Stimulated activated CD4-positive, alpha-beta T cell treated with anti-CD3 and anti-CD28 coated beads, Interleukin-2, amount 100 ng/mL, for 4 hours (primary cell): ENCODE results near the gene SLC6A3.
A peak's percentile ranks its signal among the peaks of the same experiment; 100 is the strongest.

Experiments used
- DNase-seq: peaks from one replicate; pipeline ENCODE4 v3.0.0-alpha.2; 2020; ENCODE audit warnings: low read depth

SLC6A3 gene

GRCh38 chr5:1445313-1445688 is at the start of gene SLC6A3:
Gene SLC6A3, minus strand, starts transcription at chr5:1445440. Its CDS starts 2,243 bp downstream, at chr5:1443197.
- no peak for DNase-seq

DNA sequence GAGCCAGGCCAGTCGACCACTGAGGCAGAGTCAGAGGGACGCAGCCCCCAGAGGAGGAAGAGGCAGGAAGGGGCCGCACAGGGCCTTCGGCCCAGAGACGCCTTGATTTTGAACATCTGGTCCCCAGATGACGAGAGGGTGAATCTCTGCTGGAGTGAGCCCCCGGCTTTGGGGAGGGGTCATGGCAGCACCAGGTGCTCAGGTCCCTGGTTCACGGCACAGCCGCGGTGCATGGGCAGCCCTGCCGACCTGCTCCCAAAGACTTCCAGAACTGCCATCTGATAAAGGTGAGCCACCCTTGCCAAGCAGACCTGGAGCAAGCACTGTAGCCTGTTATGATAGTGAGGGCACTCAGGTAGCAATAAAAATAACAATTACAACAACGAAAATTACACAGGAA is 48.7 kb upstream of the SLC6A3 start:
- DNase-seq: no peak

DNA sequence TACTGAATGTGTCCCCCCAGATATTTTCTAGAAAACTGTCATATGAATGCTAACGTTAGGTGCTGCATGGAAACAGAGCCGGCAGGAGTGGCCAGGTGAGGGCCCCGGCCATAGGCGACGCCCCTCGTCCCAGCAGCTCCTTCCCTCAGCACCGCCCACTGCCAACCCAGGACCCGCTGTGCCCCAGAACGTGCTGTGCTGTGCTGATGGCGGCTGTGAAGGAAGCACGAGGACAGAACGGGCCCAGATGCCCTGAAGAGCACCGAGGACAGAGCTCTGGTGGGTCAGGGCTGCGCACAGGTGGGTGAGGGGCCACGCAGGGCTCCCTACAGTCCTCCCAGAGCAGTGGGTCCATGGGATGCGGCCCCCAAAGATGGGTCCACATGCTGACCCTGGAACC is 48.2 kb upstream of the SLC6A3 start:
- no peak for DNase-seq

- DNase-seq: no peak
Observed at GRCh38 chr5:1492757-1493156, 47.5 kb upstream of the SLC6A3 start.

DNA sequence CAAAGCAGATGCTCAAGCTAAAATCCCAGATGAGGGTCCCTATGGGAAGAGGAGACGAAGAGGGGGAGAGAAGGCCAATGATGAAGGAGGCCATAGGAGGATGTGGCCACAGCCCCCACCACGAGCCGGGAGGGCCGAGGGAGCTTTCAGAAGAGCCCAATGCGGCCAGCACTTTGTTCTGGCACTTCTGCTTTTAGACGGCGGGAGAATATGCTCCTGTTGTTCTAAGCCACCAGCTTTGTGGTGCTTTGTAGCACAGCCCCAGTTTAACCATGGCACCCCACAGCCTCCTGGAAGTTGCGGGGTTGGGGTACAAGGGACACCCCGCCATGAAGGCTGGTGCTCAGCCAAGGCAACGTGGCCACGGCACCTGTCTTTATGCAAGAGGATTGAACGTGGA is 45.1 kb upstream of the SLC6A3 start:
- DNase-seq: no peak

GRCh38 chr5:1489754-1490153 is 44.5 kb upstream of the SLC6A3 start:
- DNase-seq: no peak

DNA sequence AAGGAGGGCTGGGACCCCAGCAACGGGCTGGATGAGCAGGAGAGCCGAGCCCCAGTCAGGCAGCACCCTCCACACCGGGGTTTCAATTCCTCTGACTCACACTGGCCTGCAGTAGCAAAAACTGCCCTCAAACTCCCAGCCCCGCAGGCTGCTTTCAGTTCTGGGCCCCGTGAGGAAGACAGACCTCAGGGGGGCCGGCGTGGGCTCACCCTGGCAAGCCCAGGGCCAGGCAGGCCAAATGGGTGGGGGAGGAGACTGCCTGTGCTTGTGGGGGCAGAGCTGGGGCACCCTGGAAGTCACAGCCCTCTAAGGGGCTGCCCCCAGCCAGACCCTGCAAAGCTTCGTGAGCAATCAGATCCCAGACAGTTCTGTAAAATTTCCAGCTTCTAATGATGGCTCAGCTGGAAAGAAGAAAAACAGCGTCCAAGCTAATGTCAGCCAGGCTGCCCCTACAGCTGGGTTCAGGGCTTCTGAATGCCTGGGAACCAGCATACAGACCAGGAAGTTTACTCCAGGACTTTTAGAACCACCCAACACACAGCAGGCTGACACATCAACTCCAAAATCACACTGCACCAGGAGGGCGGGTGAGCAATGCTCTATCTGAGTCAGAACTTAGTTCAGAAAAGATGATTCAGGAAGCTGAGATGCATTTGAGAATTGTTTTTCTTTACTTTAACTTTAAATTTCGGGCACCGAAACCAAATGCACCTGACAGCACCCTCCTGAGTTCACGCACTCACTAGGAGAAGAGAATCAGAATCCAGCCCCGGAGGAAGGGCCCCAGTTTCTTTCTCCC is 43.8 kb upstream of the SLC6A3 start:
- no peak for DNase-seq

DNA sequence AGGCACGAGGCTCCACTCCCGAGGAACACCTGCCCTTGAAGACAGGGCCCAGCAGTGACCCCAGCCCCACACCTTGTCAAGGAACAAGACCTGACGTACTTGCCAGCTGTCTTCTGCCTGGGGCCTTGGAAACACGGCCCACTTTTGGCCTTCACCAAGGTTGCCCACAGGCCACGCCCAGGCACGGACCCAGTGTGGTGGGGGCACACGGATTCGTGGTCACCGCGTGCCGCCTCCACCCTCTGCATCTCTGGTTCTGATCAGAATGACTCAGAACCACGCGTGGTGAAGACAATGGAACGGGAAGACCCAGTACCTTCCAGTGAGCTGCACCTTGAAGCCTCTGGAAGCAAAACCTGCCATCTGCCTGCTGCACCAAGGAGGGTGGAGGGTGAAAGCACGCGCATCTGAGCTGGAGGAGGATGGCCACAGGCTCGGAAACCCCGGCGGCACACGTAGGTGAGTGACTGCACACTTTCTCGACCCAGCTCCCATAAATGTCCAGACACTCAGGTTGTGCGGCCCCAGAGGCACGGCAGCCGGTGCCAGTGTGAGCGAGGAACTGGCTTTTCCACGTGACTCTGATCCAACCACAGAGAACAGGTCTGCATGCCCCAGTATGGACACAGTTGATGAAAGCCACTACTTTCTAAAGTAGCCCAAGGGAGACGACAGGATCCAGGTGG is 42.0 kb upstream of the SLC6A3 start:
- DNase-seq: no peak

DNA sequence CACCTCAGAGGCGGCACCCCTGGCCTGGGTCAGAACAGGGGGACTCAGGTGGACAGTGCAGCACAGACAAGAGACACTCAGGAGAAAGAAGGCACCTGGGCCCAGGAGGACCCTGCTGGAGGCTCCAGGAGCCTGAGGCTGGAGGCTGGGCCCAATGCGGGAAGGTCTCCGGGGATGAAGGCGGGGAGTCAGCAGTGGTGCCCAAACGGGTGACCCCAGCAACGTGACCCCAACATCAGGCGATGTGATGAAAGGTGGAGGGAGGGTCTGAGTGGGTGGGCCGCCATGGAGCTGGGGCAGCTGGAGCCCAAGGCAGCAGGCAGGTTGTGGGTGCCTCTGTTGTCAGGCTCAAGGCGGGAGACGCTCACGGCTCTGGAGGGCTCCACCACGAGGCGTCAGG is 41.0 kb upstream of the SLC6A3 start:
- DNase-seq: no peak

DNA sequence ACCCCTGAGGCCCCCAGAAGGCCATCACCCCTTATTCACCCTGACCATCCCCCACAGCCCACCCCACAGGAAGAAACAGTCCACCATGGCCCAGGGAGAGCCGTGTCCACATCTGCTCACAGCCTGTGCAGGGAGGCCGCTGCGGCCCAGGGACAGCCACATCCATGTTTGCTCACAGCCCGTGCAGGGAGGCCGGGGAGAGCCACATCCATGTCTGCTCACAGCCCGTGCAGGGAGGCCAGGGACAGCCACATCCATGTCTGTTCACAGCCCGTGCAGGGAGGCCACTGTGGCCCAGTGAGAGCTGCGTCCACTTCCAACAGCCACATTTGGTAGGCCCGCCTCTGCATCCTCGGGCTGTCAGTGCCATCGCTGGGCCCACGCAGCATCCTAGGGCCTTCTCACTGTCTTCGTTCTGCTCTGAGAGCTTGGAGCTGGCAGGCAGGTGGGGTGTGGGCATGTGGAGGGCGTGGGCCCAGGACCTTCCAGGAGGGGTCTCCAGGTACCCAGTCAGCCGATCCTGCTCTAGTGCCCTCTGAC is 40.4 kb upstream of the SLC6A3 start:
- DNase-seq: no peak

DNA sequence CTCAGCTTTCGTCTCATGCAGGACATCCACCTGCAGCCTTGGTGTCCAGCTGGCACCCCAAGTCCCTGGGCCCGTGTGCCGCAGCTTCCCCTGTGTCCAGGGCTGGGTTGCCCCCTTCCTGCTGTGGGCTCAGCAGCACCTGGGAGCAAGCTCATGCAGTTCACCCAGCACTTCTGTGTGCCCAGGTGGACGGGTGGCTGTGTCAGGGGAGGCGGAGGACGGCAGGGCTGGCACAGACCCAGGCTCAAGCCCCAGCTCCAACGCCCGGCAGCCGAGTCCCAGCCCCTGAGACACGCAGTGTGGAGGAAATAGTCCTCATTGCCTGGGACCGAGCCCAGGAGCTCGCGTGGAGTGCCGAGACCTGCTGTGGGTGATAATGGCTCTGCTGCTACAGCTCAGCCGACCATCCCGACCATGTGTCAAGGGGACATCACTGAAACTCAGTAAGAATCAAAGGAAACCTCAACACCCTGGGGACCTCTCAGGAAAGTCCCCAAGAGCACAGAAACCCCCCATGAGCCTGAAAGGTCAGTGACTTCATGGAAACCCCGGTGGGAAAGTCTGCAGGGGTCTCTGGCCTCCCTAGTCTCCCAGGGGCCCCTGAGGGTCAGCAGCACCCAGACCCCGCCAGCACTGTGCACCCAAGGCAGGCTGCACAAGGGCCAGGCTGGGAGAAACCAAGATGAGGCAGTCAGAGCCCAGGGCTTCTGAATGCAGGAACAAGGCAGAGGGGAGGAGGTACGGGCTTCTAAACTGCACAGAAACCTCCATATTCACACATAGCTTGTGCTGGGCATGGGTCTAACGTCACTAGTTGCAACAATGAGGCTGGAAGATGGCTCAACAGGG is 39.7 kb upstream of the SLC6A3 start:
- no peak for DNase-seq

GRCh38 chr5:1483856-1484729 is 38.9 kb upstream of the SLC6A3 start:
- DNase-seq: no peak

GRCh38 chr5:1483064-1483463 is 37.8 kb upstream of the SLC6A3 start:
- no peak for DNase-seq

DNA sequence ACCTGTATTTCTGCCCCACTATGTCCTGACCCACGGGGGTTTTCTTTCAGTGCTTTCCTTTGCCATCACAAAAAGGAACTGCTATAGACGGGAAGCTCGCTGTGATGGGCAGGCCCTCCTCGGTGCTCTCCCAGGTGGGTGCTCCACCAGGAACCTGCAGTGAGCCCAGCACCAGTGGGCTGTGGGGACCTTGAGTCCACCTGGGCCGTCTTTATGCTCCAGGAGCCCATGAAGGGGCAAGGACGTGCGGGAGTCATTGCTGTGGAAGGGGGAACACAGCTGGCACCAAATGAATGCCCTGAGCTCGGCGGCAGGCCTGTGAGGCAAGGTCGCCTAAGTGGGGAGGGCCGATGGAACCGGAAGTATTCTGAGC is 36.7 kb upstream of the SLC6A3 start:
- DNase-seq: no peak

DNA sequence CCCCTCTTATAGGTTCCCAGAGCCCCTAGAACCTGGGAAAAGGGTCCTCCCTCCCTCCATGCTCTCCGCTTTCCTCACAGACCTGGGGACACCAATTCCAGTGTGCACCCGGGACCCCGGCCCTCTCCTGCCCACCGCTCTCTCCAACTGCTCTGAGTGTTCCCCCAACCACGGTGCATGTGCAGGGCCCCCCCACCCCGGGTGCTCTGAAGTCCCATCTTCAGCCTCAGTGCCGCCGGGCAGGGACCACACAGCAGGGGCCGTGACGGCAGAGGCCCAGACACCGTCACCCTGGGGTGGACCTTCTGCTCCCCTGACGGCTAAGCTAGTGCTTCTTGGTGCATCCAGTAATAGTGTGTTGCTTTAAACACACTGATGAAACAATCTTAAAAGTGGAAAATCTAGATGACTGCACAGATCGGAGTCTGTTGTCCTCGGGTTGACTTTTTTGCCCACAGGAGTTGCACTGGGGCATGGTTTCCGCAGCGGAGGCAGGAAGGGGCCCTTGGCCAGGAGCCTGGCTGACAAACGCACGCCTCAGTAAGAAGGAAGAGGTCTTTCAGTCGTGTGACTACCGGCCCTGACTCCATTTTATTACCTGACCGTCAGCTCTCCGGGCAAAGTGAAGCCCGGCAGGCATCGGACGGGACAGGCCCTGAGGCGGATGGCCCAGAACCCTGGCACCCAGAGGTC is 36.2 kb upstream of the SLC6A3 start:
- no peak for DNase-seq

DNA sequence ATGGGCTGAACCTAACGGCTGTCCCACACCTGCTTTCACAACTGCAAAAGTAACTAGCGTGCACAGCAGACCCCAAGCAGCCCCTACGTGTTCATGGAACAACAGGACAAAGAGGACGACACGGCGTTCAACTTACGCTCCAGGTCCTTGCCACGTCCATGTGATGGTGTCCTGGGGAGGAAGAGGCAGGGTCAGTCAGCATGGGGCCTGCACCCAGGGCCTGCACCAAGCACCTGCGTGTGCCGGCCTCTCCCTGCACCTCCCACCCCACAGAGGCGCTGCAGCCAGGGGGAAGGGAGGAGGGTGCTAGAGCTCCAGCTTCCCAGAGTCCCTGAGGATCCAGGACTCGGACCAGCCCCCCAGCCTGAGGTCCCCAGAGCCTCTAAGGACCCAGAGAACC is 35.6 kb upstream of the SLC6A3 start:
- no peak for DNase-seq

DNA sequence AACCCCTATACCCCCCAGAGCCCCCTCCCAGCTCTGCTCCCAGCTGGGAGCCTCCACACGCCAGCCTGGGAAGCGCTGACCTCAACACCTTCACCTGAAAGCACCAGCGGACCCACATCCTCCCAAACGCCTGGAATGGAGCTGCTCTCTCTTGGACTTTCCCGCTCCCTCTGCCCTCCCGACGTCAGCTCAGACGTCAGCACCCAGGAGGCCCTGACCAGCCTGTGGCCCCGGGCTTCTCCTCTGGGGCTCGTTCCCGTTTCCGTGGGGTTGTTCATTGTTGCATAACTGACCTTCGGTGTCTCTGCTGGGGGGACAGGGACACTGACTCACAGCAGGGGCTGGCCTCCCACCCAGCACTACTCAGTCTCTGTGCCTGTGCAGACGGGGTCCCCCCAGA is 35.0 kb upstream of the SLC6A3 start:
- DNase-seq: no peak

DNA sequence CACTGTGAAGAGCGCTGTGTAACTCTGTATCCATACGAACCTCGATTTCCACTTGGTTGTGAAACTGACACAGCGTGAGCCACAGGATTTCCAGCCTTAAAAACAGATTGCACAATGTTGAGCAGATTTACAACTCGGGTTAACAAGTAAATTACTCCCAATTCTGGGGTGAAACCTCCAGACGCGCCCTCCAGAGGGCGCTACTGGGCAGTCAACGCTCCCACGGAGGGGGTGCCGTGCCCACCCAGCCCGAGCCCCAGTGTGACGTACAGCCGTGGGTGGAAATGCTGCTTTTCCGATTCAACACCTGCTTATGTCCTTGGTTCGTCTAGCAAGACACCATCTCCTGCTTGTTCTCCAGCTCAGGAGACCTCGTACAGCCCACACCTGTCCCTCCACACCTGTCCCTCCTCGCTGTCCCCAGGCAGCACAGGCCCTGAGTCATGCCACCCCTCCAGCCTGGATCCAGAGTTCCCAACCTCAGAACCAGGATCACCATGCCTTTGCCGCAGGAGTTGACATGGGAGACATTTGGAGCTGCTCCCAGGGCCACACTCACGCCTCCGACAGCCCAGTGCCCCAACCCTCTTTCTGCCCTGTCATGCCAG is 34.4 kb upstream of the SLC6A3 start:
- peak; percentile 20 for DNase-seq

DNA sequence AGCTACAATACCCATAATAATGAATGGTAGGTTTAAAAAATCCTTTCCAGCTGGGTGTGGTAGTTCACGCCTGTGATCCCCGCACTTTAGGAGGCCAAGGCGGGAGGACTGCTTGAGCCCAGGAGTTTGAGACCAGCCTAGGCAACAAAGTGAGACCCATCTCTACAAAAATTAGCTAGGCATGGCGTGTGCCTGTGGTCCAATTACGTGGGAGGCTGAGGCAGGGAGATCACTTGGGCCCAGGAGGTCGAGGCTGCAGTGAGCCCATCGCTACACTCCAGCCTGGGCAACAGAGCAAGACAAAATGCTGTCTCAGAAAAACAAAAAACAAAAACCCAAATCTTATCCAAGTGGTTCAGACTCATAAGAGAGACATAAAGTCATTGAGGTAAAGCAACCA is 33.8 kb upstream of the SLC6A3 start:
- no peak for DNase-seq

DNA sequence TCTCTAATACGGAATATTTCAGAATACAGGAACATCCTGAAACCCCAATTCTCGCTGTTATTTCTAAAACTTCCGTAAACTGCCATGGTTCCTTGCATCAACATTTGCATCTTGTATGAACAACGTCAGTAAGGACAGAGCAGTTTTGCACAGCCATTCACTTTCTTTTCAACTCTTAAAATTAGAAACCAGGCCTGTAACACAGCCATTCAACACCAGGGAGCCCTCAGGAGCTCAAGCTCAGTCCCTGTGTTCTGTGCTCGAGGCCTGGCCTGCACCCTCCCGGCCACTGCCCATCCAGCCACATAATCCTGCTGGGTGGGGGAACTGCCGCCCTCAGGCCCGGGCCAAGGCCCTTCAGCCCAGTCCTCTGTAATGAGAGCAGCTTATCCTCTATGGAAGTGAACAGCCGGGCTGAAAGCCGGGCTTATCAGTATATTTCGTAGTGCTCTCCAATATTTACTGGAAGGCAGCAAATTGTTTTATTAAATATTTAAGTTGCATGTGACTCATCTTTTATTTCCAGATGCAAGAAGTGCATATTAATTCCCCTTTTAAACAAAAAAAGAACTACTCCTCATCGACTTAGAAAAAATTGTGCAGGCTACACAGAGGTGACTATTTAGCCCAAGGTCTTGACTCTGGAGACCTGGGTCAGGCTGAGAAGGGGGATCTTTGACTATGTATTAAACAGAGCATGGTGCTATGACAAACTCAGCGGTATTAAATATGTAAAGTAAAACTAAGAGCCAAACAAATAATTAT is 33.2 kb upstream of the SLC6A3 start:
- DNase-seq: no peak
